Activated CD4-positive, CD25-positive, alpha-beta regulatory T cell treated with anti-CD3 and anti-CD28 coated beads, Interleukin-2, amount 50 U/mL, for 16 hours (primary cell): ENCODE data around the gene ABHD16B.

Source experiments
- DNase-seq: peaks from one replicate; pipeline ENCODE4 v3.0.0-alpha.2; 2020; ENCODE audit warnings: low read depth, low spot score

Gene ABHD16B

DNA sequence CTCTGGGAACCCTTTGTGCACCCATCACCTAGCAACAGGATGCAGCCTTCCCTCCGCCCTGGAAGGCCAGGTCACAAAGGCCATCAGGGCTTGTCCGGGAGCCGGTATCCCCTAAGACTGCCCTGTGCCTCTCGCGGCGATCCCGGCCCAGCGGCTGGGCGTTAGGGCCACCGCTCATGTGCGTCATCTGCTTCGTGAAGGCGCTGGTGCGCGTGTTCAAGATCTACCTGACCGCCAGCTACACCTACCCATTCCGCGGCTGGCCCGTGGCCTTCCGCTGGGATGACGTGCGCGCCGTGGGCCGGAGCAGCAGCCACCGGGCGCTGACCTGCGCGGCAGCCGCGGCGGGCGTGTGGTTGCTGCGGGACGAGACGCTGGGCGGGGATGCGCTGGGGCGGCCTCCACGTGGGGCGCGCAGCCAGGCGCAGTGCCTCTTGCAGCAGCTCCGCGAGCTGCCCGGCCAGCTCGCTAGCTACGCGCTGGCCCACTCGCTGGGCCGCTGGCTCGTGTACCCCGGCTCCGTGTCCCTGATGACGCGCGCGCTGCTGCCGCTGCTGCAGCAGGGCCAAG, at the start of gene ABHD16B:
Gene ABHD16B, plus strand, starts transcription at position 134 of the 570 bp plus-strand sequence. Its CDS starts 43 bp downstream, at position 177.
- DNase-seq: no peak

DNA sequence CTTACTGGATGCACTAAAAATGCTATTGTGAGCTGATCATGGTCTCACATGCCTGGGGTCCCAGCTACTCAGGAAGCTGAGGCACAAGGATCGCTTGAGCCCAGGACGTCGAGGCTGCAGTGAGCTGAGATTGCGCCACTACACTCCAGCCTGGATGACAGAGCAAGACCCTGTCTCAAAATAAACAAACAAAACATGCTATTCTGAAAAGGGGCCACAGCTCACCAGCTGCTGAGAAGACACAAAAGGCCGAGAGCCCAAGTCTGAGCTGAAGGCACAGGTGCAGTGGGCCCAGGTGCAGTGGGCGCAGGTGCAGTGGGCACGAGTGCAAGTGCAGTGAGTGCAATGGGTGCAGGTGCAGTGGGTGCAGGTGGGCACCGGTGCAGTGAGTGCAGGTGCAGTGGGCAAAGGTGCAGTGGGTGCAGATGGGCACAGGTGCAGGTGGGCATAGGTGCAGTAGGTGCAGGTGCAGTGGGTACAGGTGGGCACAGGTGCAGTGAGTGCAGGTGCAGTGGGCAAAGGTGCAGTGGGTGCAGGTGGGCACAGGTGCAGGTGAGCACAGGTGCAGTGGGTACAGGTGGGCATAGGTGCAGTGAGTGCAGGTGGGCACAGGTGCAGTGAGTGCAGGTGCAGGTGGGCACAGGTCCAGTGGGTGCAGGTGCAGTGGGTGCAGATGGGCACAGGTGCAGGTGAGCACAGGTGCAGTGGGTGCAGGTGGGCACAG, 46.2 kb upstream of the ABHD16B start:
- no peak for DNase-seq

DNA sequence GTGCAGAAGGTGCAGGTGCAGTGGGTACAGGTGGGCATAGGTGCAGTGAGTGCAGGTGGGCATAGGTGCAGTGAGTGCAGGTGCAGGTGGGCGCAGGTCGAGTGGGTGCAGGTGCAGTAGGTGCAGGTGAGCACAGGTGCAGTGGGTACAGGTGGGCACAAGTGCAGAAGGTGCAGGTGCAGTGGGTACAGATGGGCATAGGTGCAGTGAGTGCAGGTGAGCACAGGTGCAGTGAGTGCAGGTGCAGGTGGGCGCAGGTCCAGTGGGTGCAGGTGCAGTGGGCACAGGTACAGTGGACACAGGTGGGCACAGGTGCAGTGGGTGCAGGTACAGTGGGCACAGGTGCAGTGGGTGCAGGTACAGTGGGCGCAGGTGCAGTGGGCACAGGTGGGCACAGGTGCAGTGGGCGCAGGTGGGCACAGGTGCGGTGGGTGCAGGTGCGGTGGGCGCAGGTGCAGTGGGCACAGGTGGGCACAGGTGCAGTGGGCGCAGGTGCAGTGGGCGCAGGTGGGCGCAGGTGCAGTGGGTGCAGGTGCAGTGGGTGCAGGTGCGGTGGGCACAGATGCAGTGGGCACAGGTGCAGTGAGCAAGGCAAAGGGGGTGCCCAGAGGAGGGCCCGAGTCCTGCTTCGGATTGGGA, 45.6 kb upstream of the ABHD16B start:
- DNase-seq: no peak

DNA sequence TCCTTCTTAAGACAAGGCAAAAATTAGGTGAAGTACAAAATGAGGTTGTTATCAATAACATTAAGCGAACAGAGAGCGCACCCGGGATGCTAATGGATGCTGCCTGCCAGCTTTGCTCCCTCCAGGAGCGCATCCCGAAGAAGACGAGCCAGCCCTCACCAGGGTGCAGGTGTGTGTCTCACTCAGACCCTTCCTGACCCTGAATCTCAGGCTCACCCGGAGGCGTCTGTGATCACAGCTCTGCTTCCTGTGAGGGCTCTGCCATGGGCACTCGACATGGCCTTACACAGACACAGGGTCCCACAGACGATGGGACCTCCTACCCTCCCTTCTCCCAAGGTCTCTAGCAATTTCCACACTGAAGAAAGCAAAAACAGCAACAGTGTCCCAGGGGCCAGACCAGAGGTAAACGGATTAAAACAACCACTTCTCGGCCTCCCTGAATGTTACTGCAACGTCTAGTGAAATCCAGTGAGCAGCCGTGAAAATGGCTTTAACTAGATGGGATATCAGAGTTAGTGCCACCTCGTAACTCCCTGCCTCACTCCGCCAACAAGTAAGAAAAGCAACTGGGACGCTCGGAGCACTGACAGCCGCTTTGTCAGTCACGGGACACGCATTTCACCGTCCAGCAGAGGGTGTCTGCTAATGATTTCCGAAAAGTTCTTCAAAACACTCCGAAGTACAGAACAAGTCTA, 41.9 kb upstream of the ABHD16B start:
- no peak for DNase-seq

DNA sequence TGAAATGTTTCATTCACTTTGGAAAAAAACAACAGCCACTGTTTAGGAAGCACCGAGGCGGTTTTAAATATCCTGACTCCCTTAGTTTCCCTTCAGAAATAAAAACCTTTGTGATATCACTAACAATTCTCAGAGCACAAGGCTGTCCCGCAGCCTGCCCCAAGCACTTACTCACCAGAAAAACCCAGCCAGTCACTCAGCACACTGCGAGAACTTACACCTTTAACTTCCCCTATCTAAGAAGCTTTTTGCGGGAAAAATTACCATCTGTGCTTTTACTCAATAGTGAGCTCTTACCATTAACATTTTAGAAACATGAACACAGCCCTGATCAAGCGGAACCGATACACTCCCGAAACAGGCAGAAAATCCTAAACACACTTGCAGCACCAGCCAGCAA, 39.5 kb upstream of the ABHD16B start:
- no peak for DNase-seq

DNA sequence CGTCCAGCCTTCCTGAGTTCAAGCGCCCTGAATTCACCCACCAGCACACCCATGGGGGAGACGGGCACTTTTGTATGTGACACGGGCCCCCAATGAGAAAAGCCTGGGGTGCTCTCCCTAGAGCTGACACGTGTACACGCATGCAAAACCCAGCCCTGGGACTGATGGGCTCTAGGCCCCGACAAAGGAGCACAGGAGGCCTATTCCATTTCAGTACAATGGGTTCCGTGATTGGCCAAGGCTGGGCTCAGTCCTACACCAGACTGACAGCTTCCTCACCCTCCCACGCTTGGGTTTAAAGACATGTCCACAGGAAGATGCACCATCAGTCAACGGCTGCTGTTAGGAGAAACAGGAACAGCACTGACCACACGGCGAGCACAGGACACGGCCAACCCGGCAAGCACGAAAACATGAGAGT, 39.0 kb upstream of the ABHD16B start:
- DNase-seq: no peak

DNA sequence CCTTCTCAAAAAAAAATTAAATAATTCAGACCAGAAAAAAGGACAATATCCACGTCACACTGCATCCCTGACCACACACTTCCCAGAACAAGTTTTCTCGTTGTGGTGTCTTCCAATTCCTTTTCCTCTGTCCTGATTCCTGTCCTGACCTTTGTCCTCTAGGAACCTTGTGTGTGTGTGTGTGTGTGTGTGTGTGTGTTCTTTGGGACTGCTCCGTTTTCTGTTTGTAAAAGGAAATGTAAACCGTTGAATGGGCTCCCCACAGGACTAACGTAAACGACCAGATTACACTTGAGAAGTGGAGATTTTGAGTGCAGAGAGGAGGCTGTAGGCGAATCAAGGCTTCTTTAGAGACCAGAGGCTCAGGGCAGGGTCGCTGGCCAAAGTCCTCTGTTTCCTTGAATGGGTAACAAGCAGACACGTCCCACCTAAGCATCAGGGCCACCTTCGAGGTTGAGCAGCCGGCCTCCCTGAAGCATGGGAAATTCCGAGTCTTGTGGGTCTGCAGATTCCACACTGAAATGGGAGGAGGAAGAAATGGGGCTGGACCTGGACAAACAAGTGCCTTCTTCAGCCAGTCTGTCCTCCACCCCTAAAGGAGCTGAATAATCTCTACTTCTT, 37.5 kb upstream of the ABHD16B start:
- no peak for DNase-seq

DNA sequence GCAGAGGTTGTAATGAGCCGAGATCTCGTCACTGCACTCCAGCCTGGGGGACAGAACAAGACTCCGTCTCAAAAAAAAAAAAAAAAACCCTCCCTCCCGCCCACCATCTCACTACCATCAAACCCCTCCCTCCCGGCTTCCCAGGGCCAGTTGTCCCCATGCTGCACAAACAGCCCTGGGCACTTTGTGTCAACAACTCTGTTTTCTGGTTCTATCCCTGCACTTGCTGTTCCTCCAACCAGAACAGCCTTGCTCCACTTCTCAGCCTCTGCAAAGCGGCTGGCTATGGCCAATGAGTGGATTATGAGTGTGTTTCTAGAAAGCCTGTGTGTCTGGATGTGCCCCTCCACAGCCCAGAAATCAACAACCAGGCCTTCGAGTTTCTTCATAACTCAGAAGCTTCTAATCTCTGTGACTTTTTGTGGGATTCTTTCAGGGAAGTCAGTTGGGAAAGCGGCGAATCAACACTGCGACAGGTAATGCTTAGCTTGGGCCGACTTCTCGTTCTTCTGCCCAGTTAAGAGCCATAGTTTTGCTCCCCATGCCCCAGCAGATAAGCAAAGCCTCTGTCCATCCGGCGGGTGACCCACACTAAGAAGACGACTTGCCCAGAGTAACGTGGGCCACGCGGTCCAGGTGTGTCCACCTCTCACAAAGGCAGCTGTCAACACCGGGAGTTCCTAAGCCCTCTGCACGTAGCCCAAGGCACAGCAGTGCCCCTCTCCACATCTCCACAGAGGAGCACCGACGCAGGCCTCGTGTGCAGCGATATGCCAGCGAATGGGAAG, 35.8 kb upstream of the ABHD16B start:
- no peak for DNase-seq

DNA sequence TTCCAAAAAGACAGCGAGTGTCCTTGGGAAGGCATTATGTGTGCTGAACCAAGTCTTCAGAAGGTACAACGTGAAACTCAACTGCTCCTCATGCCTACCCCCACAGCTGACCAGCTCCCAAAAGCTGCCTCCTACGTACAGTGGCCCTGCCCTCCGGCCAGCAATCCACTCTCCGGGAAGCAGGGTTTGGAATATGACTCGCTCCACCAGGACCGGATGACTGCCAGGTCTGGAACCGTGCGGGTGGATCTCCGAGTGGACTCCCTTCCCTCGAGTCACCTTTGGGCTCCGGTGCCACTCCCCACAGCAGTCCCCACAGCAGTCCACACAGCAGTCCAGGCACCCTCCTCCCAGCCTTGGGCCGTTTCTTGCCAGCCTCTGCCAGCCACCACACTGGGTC, 34.5 kb upstream of the ABHD16B start:
- no peak for DNase-seq

DNA sequence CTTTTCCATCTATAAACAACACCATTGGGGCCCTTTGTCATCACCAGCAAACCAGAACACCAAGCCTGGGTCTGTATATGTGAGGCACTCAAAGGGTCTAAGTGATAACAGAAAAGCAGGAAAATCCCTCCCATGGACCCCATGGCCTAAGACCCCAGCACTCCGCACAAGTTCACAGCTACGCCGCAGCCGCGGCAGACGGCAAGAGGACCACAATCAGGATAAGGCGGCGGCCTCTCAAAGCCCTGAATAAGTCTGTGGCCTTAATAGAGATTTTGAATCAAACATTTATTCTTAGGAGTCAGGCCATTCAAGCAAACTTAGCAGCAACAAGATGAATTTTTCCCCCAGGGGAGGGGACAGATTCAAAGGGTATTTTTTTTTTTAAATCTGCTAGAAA, 33.2 kb upstream of the ABHD16B start:
- DNase-seq: no peak

DNA sequence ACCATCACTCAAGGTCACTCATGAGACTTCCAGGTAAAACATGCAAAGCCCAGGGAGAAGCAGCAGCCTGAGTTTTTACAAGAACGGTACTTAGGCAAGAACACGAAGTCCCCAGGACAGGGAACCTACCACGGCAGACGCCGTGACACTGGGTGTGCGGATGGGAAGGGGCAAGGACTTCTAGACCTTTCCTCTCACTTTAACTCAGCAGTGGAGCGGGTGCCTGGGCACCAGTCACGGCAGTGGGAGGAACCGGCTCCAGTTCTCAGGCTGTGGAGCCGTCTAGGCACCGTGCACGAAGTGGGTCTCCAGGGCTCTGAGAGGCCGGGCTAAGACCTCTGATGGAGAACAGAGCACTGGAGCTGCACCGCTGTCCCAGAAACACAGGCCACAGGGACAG, 32.8 kb upstream of the ABHD16B start:
- no peak for DNase-seq

DNA sequence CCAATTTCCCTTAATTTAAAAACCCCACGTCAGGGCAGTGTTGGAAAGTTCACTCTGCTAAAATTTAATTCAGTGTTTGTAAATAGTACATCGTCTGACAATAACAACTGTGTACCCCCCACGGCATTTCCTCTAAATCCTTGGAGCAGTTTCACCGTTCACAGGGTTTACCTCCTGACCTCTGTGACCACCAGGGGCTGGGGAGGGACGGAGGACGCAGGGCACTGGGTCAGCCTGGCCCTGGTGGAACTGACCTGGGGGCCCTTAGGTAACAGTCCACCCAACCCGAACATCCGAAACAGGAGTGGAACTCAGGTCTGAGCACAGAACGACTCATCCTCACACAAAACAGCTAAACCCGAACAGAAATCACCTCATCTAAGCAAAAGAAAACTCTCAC, 32.3 kb upstream of the ABHD16B start:
- no peak for DNase-seq

DNA sequence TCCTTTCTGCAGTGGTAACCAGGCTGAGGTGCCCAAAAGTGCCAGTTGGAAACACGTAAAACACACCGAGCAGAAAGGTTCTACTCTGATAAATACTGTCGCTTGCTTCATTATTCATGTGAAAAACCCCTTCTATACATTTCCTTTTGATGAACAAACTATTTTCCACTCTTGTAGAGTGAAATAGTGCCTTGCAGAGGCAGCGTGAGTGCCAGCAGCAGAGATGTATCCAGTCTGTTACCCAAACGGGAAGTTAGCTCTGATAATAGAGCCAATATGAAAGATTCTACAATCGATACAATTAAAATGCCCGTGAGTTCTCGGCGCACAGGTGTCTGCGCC, 31.7 kb upstream of the ABHD16B start:
- no peak for DNase-seq

DNA sequence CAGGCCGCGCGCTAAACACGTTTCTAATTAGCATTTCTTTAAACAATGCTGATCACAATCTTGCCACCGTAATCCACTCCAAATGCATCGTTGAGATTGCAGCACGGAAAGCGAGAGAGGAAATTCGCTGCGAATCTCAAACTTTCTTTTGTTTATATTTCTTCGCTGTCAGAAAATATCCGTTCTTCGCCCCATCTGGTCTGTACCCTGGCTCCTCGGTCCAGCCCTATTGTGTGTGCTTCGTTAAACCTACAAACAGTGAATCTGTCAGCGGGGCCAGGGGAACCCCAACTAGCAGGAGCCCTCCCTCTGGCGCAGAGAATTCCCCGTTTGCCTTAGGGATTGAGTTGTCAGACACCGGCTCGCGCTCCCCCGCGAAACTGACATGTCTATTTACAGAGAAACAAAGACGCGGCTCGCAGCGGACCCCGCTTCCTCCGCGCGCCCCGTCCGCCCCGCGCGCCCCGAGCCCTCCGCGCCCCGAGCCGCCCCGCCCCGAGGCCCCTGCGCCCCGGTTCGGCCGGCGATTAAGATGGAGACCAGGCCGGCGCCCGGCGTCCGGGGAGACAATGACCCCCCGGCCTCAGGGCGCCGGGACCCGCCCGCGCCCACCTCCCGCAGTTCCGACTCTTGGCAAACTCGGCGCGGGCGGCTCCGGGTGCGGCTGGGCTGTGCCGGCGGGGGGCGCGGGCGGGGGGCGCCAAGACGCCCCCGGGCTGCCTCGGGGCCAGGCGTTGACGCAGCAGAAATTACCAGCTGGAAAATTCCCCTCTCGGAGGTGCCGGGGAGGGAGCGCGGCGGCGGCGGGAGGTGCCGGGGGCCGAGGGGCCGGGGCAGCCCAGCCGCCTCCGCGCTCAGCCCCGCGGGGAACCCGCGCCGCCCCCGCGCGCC, 31.1 kb upstream of the ABHD16B start:
- no peak for DNase-seq

DNA sequence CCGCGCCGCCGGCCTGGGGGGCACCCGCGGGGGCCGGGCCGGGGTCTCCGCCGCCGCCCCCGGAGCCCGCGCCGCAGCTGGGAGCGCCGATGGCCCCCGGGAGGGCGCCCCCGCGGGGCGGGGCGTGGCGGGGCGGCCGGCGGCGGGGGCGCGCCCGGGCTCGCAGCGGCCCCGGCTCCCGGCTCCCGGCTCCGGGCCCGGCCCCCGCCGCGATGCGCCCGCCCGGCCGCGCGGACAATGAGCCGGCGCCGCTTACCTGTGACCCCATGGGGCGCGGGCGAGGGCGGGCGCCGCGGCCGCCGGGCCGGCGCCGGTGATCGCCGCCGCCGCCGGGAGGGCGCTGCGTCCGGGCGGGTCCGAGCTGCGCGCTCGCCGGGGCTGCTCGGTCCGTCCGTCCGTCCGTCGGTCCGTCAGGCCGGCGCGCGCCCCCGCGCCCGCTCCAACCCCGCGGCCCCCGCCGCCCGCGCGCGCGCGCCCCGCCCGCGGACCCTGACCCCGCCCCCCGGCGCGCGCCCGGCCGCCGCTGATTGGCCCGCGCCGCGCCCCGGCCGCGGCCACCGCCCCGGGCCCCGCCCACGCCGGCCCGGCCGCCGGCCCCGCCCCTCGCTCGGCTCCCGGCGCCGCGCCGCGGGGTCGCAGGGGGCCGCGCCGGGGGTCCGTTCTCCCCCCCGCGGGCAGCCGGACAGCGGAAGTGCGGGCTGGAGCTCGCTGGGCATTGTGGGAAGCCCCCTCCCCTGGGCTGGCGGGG, 30.3 kb upstream of the ABHD16B start, which contains the start of gene ZBTB46:
Gene ZBTB46, minus strand, starts transcription at position 424 of the 748 bp plus-strand sequence. CDS start 40,507 bp downstream, outside the sequence.
- no peak for DNase-seq

DNA sequence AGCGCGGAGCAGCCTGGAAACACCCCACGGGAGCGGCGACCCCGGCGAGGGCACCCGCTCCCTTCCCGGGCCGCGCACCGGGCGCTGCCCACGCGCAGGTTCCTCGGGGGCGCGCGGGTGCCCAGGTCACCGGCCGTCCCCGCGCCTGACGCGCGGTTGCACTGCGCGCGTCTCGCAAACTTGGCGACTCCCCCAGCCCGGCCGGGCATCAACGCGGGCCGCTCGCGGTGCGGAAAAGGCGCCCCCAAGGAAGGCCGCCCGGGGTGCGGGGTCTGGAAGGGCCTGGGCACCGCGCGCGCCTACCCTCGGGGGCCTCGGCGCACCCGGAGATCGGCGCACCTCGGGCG, 29.7 kb upstream of the ABHD16B start:
- DNase-seq: no peak

DNA sequence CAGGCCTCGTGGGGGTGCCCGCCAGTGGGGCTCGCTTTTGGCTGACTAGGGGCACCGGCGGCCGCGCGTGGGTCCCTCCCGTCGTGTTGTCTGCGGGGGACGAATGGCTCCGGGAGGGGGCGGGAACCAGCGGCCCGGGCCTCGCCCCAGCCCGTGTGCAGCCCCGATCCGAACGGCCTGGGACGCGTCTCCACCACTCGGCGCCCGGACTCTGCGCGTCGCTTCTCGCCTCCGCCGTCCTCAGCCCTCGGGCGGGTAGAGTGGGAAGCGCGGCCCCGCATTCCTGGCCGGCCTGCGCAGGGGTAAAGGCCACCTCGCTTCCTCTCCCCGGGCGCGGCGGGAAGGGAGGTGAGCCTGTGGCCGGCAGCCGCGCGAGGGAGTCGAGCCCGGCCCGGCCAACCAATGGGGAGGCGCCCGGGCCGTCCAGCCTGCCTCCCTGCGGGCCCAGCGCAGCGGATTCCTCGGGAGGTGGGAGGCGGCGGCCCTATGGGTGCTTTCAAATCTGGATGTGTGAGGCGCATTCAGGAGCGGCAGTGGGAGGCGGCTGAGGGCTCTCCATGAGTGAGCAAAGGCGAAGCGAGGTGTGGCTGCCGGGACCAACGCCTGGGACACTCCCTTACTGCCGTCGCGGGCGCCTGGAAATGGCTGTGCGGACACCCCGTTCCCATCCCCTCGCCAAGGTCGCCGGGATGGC, 29.2 kb upstream of the ABHD16B start:
- DNase-seq: no peak

DNA sequence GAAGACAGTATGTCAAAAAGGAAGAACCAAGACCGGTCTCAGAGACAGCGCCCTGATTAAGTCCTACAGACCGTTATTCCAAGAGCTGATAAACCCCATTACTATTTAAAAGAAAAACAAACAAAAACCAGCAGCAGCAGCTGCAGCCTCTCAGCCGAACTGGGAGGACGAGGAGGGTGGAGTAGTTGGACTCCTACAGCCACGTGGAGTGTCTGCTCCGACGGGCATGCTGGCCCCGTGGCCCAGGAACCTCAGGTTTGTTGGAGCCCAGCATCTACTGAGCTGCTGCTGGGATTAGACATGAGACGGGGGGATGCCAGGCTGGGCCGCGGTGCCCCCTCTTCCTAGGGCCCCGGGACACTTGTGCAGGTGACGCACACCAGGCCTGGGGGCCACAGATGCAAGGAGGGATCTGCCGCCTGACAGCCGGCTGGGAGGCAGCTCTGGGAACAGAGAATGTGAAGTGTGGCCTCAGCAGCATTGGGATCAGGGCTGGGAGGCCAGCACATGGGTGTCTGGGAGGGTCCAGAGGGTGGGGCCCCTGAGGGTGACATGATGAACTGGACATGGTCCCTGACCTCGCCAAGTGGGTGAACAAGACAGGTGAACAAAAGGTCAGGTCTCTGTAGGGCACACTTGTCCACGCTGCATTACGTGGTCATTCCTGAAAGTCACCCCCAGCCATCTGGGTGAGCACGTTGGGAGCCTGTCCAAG, 27.4 kb upstream of the ABHD16B start:
- no peak for DNase-seq
